HG03066 (cell line): Measurements from ENCODE around the gene PEX10.
A peak's percentile ranks its signal among the peaks of the same experiment; 100 is the strongest.

Experiments used
- ATAC-seq: cut with Tn5 transposase; IDR thresholded peaks from one replicate; pipeline ENCODE4 v1.9.1; 2021; ENCODE audit warnings: low read depth; ENCODE audit not compliant: unreplicated experiment

The PEX10 gene

DNA sequence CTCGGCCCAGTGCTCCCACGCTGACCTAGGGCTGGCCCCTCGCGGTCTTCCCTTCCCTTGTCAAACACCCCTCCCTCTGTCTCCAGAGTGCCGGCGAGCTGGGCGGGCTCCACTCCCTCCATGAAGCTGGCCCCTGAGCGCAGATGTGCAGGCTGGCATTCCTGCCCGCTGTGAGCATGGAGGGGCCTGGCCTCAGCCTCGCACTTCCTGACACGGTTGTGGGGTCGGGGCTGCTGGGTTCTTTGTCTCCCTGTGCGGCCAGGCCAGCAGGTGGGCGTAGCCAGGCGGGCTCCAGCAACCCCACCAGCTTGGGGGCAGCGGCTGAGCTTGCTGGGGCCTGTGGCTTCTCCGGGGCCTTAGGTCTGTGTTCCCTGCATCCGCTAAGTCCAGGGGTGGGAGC lies 14.2 kb upstream of the PEX10 start:
- ATAC-seq = no peak

DNA sequence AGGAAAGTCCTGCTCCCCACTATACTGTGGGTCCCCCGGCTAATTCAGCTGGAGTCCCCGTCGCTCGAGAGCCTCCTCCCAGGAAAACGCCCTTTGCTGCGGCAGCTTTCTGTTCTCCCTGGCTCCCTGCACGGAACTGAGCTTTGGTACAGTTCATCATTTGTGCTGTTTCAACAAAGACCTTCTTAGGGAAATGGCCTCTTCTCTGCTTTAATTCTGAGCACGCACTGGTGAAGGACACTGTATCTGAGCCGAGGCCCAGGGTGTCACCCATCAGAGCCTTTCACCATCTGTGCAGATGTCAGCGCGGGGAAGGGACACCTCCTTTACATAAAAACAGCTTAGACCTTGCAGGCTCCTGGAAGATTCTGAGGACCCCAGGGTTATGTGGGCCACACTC lies 13.5 kb upstream of the PEX10 start:
- no peak for ATAC-seq

DNA sequence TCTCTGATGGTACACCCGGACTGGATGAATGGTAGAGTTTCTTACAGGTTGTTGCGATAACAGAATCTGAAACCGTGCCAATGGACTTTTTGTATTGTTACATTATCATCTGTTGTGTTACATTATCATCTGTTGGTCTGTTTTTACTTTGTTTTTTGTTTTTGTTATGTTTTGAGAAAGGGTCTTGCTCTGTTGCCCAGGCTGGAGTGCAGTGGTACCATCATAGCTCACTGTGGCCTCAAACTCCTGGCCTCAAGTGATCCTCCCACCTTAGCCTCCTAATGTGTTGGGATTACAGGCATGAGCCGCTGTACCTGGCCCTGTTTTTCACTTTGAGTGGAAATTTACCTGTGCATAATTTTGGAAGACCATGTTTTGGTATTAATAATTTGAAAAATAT lies 10.2 kb upstream of the PEX10 start:
- ATAC-seq = no peak

- ATAC-seq = no peak
Observed at GRCh38 chr1:2419416-2419815, 7.1 kb upstream of the PEX10 start.

DNA sequence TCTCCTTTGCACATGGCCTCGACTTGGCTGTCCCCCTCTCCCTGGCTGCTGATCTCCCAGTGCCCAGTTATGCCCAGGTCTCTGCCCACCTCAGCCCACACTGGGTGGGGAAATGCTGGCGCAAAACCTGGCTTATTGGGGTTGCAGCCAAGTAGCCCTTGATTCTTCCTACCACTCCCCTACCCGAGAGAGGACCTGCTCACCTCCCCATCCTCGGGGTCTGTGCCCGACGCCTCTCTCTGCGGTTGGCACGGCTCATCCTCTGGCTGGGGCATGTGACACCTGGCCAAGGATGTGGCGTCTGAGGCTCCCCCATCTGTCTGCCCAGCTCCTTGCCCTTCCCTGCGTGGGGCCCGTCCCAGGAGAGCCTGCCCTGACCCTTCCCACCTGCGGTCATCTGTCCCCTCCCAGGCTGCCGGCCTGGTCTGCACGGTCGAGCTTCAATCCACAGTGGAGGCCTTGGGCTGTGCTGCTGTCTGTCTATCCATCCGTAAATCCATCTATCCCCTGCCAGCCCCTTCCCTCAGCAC lies 6.5 kb upstream of the PEX10 start:
- no peak for ATAC-seq

GRCh38 chr1:2417833-2418225 lies 5.5 kb upstream of the PEX10 start:
- ATAC-seq = no peak

DNA sequence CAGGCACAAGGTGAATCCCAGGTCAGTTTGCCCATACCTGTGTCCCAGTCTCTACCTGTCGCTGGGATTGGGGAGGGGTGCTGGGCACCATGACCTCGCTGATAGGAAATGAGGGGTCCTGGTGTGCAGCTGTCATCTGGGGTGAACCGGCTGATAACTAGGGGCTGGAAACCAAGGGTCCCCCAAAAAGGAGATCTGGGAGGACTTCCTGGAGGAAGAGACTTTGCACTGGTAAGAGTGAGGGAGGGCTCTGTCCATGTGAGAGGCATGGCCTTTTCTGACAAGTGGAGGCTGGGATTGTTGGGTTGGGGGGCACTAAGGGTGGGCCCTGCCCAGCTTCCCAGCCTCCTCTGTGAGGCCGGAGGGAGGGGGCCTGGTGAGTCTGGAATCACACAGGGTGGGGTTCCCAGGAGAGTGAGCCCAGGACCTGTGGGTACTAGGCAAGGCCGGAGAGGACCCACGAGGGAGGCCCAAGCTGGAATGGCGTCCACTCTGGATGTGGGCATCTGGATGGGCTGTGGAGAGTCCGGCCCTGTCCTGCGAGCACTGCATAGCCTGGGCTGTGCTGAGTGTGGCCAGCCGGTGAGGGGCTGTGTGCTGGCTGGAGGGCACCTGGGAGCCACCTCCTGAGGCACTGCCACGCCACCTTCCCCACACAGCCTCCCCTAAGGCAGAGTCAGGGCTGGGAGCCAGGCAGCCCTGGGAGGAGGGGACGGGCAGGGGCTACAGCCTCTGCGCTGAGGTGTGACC lies 4.9 kb upstream of the PEX10 start:
- ATAC-seq = no peak

DNA sequence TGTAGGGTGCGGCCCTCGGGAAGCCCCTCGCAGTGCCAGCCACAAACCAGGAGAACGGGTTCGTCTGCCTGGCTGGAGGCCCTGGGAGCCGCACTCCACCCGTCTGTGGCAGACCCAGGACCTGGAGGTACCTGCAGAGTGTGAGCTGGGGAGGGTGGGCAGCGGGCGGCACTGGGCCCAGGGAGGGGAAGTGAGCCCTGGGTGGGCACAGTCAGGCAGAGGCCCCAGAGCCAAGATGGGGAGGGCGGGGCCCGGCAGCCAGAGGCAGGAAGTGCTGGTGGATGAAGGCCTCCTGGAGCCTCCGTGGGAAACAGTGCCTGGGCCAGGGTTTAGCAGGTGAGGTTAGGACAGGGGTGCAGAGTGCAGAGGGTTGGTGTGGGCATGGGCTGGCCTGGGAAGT lies 4.0 kb upstream of the PEX10 start:
- ATAC-seq = no peak

GRCh38 chr1:2415801-2416208 lies 3.4 kb upstream of the PEX10 start:
- ATAC-seq = no peak

DNA sequence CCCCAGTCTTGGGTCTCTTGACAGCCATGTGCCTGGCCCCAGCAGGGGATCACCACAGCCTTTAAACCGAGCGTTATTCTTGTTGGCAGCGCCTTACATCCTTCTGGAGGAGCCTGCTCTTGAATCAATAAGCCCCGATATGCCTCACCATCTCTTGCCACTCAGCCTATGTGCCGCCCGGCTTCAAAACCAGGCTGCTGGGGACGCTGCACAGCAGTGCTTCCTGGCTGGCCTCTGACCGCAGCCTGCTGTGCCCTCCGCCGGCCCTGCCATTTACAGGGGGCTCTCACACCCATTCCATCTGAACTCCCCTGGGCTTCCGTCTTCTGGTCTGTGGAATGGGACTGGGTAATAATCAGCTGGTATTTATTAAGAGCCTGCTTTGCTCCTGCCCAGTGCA lies 3.0 kb upstream of the PEX10 start:
- ATAC-seq = no peak

DNA sequence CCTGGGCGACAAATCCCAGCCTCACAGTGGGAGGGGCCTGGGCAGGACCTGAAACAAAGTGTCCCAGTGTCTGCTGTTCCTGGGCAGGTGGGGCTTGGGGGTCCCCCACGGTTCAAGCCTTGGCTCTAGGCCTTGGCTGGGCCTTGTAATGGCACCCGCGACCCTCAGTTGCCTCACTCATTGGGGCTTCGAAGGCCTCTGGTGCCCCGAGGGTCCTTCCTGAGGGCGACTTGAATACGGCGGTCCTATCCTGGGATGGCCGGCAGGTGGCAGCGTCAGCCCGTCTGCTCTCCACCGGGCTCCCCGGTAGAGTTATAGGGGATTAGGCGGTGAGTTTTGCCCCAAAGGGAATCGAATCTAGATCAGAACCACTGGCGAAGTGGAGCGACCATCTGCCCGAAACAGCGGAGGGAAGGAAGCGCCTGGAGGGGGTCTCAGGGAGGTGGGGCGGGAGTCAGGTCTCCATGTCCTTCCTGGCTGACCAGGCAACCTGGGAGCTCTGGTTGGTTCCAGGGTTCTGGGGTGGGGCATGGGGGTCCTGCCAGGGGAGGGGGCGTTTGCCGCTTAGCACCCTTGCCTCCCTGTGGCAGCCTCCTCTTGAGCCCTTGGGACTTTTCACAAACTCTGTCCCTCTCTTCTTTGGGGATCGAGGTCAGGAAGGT lies 2.1 kb upstream of the PEX10 start:
- no peak for ATAC-seq

DNA sequence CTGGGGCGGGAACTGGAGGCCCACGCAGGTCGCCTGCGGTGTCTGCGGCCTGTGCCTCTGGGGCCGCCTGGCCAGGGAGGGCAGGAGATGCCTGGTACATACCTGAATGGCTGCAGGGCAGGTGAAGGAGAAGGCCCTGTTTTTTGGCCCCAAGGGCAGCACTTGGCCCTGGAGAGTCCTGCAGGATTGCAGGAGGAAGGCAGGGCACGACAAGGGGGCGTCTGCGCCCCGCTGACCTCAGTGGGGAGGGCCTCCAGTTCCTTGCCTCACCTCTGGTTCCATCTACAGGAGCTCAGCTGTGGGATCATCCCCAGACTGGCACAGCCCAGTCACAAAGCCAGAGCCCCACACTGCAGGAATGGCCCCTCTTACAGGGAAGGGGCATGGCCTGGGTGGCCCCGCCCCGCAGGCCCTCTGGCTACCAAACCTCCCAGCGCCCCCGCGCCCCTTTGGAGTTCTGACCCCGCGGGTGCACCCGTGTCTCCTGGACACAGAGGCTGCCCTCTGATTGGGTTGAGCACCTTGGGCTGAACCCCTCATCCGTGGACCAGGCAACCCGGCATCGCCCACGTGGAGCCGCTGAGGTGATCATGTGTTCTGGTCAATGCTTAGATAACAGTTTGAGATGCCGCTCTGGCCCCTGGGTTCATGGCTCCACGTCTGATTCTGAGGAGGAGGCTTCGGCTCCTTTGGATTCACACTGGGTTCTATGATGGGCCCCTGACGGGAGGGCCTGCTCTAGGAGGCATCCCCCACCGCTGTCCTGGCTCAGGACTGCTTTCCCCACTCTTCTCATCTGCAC lies 1.3 kb upstream of the PEX10 start:
- peak; percentile 0 for ATAC-seq

GRCh38 chr1:2412773-2413494 lies 570 bp upstream of the PEX10 start:
- ATAC-seq = peak; percentile 28

GRCh38 chr1:2411801-2412394 lies 466 bp downstream of the PEX10 start:
- ATAC-seq = peak; percentile 15

DNA sequence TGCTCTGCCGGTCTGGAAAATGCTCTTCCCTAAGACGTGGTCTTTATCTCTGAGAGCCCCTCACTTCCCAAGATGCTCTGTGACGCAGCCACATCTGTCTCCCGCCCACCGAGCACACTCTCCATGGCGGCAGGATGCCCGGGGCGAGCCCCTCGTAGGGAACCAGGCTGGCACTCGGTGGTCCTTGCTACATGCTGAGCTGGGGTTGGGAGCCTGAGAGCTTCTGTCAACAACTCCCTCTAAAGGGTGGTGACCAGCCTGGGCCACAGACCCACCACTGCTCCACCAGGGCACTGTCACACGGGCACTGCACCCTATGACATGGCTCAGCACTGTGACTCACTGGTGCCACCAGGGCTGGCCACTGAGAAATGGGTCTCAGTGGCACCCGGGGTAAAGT lies 2.6 kb downstream of the PEX10 start:
- ATAC-seq = no peak

DNA sequence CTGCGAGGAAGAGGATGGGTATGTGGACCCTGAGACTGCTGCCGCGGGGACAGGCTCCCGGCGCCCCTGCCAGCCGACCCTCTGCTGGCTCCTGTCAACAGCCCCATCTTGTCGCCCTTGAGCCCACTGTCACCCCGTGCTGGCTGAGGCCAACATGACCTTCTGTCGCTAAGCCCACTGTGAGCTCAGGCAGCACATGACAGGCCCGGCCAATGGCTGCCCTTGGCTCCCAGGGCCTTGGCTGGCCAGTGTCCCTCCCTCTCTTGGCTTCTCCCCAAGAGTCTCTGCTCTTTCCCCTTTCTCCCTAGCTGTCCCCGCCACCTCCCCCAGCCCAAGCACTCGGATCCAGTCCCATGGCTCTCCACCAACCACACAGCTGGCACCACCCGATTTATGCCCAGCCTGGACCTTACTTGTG lies 3.5 kb downstream of the PEX10 start:
- no peak for ATAC-seq

GRCh38 chr1:2408456-2408855 lies 3.9 kb downstream of the PEX10 start:
- ATAC-seq = no peak

- no peak for ATAC-seq
Observed at GRCh38 chr1:2407991-2408275, 4.4 kb downstream of the PEX10 start.

DNA sequence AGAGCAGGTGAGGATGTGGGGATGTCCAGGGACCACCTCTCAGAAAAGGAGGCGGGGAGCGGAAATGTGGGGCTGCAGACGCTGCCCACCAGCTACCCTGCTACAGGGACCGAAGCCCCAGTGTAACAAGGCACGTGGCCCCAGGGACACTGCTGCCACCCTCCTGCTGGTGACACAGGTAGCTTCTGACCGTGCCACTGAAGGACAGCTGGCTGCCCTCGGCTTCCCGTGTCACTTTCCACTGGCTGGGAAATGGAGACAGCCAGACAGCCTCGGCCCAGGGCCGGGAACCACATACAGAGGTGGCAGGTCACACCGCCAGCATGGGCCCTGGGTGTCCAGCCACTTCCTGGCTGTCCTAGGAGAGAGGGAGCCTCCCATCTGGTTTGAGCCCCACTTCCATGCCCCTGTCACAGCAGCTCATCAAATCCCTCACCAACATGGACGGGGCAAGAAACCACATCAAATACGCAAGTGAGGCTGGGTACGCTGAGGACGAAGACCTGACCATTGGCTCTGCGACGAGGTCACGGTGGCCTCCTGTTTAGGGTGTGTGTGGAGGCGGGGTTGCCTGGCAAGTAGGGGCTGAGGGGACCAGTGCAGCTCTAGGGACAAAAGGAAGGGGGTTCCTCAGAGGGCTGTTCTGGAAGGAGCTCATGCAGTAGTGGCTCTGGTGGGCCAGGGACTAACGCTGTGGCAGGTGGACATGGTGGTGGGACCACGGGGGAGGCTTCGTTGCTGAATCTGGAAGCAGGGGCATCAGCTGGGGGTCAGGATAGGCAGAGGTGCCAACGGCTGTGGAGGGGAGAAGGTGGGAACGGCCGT lies 5.0 kb downstream of the PEX10 start:
- ATAC-seq = no peak
